HG03460 (cell line): ENCODE results near the gene ANTXR1.

Experiments used
- ATAC-seq: cut with Tn5 transposase; IDR thresholded peaks from one replicate; pipeline ENCODE4 v1.9.1; 2021; ENCODE audit not compliant: unreplicated experiment

The ANTXR1 gene

GRCh38 chr2:69126341-69126740, 113.4 kb downstream of the ANTXR1 start:
- ATAC-seq, result no peak

GRCh38 chr2:69131452-69131851, 118.5 kb downstream of the ANTXR1 start:
- no peak for ATAC-seq

GRCh38 chr2:69131983-69132675, 119.2 kb downstream of the ANTXR1 start:
- ATAC-seq, result no peak

- ATAC-seq, result no peak
These were observed 120.1 kb downstream of the ANTXR1 start for GRCh38 chr2:69132960-69133590.

- no peak for ATAC-seq
These were observed 120.9 kb downstream of the ANTXR1 start for GRCh38 chr2:69133898-69134297.

- ATAC-seq, result no peak
These were observed 121.4 kb downstream of the ANTXR1 start for GRCh38 chr2:69134306-69134945.

- no peak for ATAC-seq
These were observed 125.3 kb downstream of the ANTXR1 start for GRCh38 chr2:69138247-69138772.

- ATAC-seq, result no peak
These were observed 125.9 kb downstream of the ANTXR1 start for GRCh38 chr2:69138793-69139459.

- ATAC-seq, result no peak
These were observed 127.0 kb downstream of the ANTXR1 start for GRCh38 chr2:69139778-69140670.

GRCh38 chr2:69141061-69141460, 128.1 kb downstream of the ANTXR1 start:
- no peak for ATAC-seq

- no peak for ATAC-seq
These were observed 130.9 kb downstream of the ANTXR1 start for GRCh38 chr2:69143748-69144360.

GRCh38 chr2:69145204-69145603, 132.2 kb downstream of the ANTXR1 start:
- no peak for ATAC-seq

GRCh38 chr2:69147841-69148533, 135.0 kb downstream of the ANTXR1 start:
- ATAC-seq, result no peak

- no peak for ATAC-seq
These were observed 136.7 kb downstream of the ANTXR1 start for GRCh38 chr2:69149631-69150215.

GRCh38 chr2:69151931-69152330, 139.0 kb downstream of the ANTXR1 start:
- no peak for ATAC-seq

- no peak for ATAC-seq
These were observed 140.0 kb downstream of the ANTXR1 start for GRCh38 chr2:69152847-69153583.

- no peak for ATAC-seq
These were observed 141.1 kb downstream of the ANTXR1 start for GRCh38 chr2:69154106-69154505.

GRCh38 chr2:69156624-69157023, 143.6 kb downstream of the ANTXR1 start:
- no peak for ATAC-seq
